Stimulated activated CD8-positive, alpha-beta memory T cell treated with anti-CD3 and anti-CD28 coated beads, Interleukin-7, amount 100 ng/mL, for 24 hours (primary cell): ENCODE data around the gene FCGR1A.
"Not testable (repeated sequence)": the region's sequence is repeated elsewhere in the genome, so short reads cannot be mapped to it uniquely, and the experiment has no call there.

Experiments used
- DNase-seq: peaks from one replicate; pipeline ENCODE4 v3.0.0-alpha.2; 2020; ENCODE audit warnings: low read depth

FCGR1A gene

GRCh38 chr1:149782600-149782999 is at the start of gene FCGR1A:
Gene FCGR1A (plus strand): TSS chr1:149782694. CDS start chr1:149782744, 50 bp downstream.
- not testable (repeated sequence) for DNase-seq

- not testable (repeated sequence) for DNase-seq
These were observed 49.7 kb upstream of the FCGR1A start for GRCh38 chr1:149732781-149733180.

- DNase-seq = not testable (repeated sequence)
These were observed 47.8 kb upstream of the FCGR1A start for GRCh38 chr1:149734692-149735091.

- peak; percentile 19 for DNase-seq
These were observed 42.3 kb upstream of the FCGR1A start for GRCh38 chr1:149740148-149740581.

GRCh38 chr1:149740590-149741230 is 41.8 kb upstream of the FCGR1A start:
- DNase-seq = not testable (repeated sequence)

GRCh38 chr1:149741914-149742313 is 40.6 kb upstream of the FCGR1A start:
- not testable (repeated sequence) for DNase-seq

- not testable (repeated sequence) for DNase-seq
These were observed 35.8 kb upstream of the FCGR1A start for GRCh38 chr1:149746463-149747356.

GRCh38 chr1:149747359-149748143 is 34.9 kb upstream of the FCGR1A start:
- DNase-seq = not testable (repeated sequence)

- DNase-seq = not testable (repeated sequence)
These were observed 34.4 kb upstream of the FCGR1A start for GRCh38 chr1:149748144-149748500.

GRCh38 chr1:149750562-149750961 is 31.9 kb upstream of the FCGR1A start:
- DNase-seq = not testable (repeated sequence)

- not testable (repeated sequence) for DNase-seq
These were observed 30.3 kb upstream of the FCGR1A start for GRCh38 chr1:149752186-149752585.

GRCh38 chr1:149753466-149753865 is 29.0 kb upstream of the FCGR1A start:
- not testable (repeated sequence) for DNase-seq

GRCh38 chr1:149755294-149755693 is 27.2 kb upstream of the FCGR1A start:
- DNase-seq = not testable (repeated sequence)

GRCh38 chr1:149762294-149762693 is 20.2 kb upstream of the FCGR1A start:
- not testable (repeated sequence) for DNase-seq

GRCh38 chr1:149764087-149764800 is 18.2 kb upstream of the FCGR1A start:
- not testable (repeated sequence) for DNase-seq

- not testable (repeated sequence) for DNase-seq
These were observed 16.3 kb upstream of the FCGR1A start for GRCh38 chr1:149766241-149766640.

- not testable (repeated sequence) for DNase-seq
These were observed 13.3 kb upstream of the FCGR1A start for GRCh38 chr1:149769216-149769615.

- not testable (repeated sequence) for DNase-seq
These were observed 11.8 kb upstream of the FCGR1A start for GRCh38 chr1:149770661-149771060.

- not testable (repeated sequence) for DNase-seq
These were observed 10.7 kb upstream of the FCGR1A start for GRCh38 chr1:149771653-149772425.

- DNase-seq = not testable (repeated sequence)
These were observed 6.9 kb upstream of the FCGR1A start for GRCh38 chr1:149775510-149776147.
